ENCODE results near the gene MTERF4.

GRCh38 chr2:241130316-241130715, 28.2 kb upstream of the MTERF4 start:
- TF ChIP-seq POLR2A (IDR thresholded peaks at IDR 0.05; ENCODE audit: low read depth, low read length) (no peak), TAF1 (IDR thresholded peaks at IDR 0.05; ENCODE audit: low read depth, low read length) (no peak)
